MCF 10A (cell line): ENCODE data around the gene TMEM31. TPM values are rescaled to one million over a fixed set of nuclear protein-coding genes. Genes with fewer than 3 reads are reported as not detected.

ENCODE experiments used
- Bru-seq: library from RNA; stranded (reverse); fragments of 400-500 nt; gene quantifications from one replicate; lab custom pipeline; 2021; lab: Mats Ljungman, UMichigan
- BruChase-seq, 2 experiments: library from RNA; stranded (reverse); fragments of 400-500 nt; gene quantifications; one replicate each; lab custom pipeline; 2021; lab: Mats Ljungman, UMichigan
- BruUV-seq: library from RNA; stranded (reverse); fragments of 400-500 nt; replicated peaks from 2 replicates; lab custom pipeline; 2021; lab: Mats Ljungman, UMichigan
- CTCF ChIA-PET: fragments of 300-600 bp; sonication (Branson Sonifier 250); formaldehyde crosslinking; extraction: SDS; loops from one replicate; lab custom pipeline; 2021; ENCODE audit warnings: antibody characterized with exemption, inconsistent platforms; lab: Yijun Ruan, JAX
- POLR2A ChIA-PET: fragments of 300-600, 350-650 bp; sonication (Branson Sonifier 250); formaldehyde crosslinking; extraction: SDS; loops from one replicate; lab custom pipeline; 2020; ENCODE audit warnings: antibody characterized with exemption, inconsistent platforms; lab: Yijun Ruan, JAX
- DNase-seq: peaks from one replicate; pipeline ENCODE4 v3.0.0-alpha.2; 2018; ENCODE audit not compliant: unreplicated experiment
- H3K27ac Mint-ChIP-seq: one replicate; pipeline ENCODE4 v1.8.0; 2022; ENCODE audit warnings: mild to moderate bottlenecking, low read depth, mixed read lengths; ENCODE audit not compliant: unreplicated experiment
- H3K27me3 Mint-ChIP-seq: one replicate; pipeline ENCODE4 v1.8.0; 2022; ENCODE audit warnings: mixed read lengths; ENCODE audit not compliant: insufficient read depth, unreplicated experiment
- H3K36me3 Mint-ChIP-seq: one replicate; pipeline ENCODE4 v1.8.0; 2022; ENCODE audit warnings: mild to moderate bottlenecking, moderate library complexity, mixed read lengths; ENCODE audit not compliant: insufficient read depth, unreplicated experiment
- H3K4me1 Mint-ChIP-seq: one replicate; pipeline ENCODE4 v1.8.0; 2022; ENCODE audit warnings: mixed read lengths; ENCODE audit not compliant: insufficient read depth, unreplicated experiment
- H3K4me3 Mint-ChIP-seq: one replicate; pipeline ENCODE4 v1.8.0; 2022; ENCODE audit warnings: mild to moderate bottlenecking, moderate library complexity, mixed read lengths; ENCODE audit not compliant: unreplicated experiment
- H3K9me3 Mint-ChIP-seq: one replicate; pipeline ENCODE4 v1.8.0; 2022; ENCODE audit warnings: mixed read lengths; ENCODE audit not compliant: unreplicated experiment
- intact Hi-C: fragments of 100-400 bp; cut with micrococcal nuclease; formaldehyde crosslinking; loops from 2 replicates; pipeline ENCODE4 v1.14.1; 2022
- long read RNA-seq: library from polyadenylated mRNA; stranded (forward); transcript quantifications from one replicate; pipeline ENCODE4 v2.0.0, GENCODE V29; 2022
- total RNA-seq: library from RNA; stranded (reverse); gene quantifications from 2 replicates; pipeline ENCODE4 v1.2.3, GENCODE V29; 2022
- TF ChIP-seq, protein P1 (sequence below): fragments of 200-600 bp; IDR thresholded peaks from one replicate; pipeline ENCODE4 v1.8.0; 2022; ENCODE audit warnings: antibody characterized with exemption, mild to moderate bottlenecking; ENCODE audit not compliant: unreplicated experiment

Gene TMEM31, protein sequence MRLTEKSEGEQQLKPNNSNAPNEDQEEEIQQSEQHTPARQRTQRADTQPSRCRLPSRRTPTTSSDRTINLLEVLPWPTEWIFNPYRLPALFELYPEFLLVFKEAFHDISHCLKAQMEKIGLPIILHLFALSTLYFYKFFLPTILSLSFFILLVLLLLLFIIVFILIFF
- total RNA-seq, result not detected in 2 replicates
- not detected for Bru-seq, nascent RNA
- BruChase-seq, experiment 1, labeled RNA remaining after a 6-hour chase, result percentile 34 among the genes with signal in this experiment
- BruChase-seq, experiment 2, labeled RNA remaining after a 2-hour chase, result percentile 28 among the genes with signal in this experiment
- long read RNA-seq, result 0 reads

DNA sequence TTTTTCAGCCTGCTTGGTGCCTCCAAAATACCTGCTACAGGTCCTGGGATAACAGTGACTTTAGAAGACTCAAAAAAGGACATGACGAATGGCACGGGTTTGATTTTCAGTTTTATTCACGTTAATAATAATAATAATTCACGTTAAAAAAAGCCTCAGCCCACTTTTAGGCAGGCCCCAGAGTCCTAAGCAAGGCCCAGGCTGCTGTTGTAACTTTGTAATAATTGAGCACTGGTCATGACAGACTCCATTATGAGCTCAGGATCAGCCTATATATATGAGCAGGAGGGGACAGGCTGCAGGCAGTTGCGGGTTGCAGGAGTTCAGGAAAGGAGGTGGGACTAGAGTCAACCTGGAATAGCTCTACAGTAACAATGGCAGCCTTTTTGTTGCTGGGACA is at the start of gene TMEM31:
Gene TMEM31 (plus strand): TSS at position 301 of the 400 bp plus-strand sequence. CDS start 1,350 bp downstream, outside the sequence.
- Mint-ChIP-seq H3K4me3 (no peak within 1 kb of the TSS), H3K27me3 (peaks cover 69% of the 10 kb centered on the region), H3K36me3 (no peaks in the 10 kb centered on the region), H3K27ac (no peak within 1 kb of the TSS), H3K4me1 (peaks cover 5% of the 10 kb centered on the region), H3K9me3 (no peaks in the 10 kb centered on the region)
- no TSS peak for BruUV-seq
- CTCF ChIA-PET, result interaction anchor here (0.7 to 3.6 kb wide), 11 partner anchors 8 to 787 kb away, joined by 3 to 32 read pairs (median 4); no protein-coding TSS in a partner anchor
- intact Hi-C loops, result loop anchor here (1.0 kb wide), 1 partner anchor 64 kb away; no protein-coding TSS in a partner anchor
- POLR2A ChIA-PET, result no interaction called here
- TF ChIP-seq, protein P1, sequence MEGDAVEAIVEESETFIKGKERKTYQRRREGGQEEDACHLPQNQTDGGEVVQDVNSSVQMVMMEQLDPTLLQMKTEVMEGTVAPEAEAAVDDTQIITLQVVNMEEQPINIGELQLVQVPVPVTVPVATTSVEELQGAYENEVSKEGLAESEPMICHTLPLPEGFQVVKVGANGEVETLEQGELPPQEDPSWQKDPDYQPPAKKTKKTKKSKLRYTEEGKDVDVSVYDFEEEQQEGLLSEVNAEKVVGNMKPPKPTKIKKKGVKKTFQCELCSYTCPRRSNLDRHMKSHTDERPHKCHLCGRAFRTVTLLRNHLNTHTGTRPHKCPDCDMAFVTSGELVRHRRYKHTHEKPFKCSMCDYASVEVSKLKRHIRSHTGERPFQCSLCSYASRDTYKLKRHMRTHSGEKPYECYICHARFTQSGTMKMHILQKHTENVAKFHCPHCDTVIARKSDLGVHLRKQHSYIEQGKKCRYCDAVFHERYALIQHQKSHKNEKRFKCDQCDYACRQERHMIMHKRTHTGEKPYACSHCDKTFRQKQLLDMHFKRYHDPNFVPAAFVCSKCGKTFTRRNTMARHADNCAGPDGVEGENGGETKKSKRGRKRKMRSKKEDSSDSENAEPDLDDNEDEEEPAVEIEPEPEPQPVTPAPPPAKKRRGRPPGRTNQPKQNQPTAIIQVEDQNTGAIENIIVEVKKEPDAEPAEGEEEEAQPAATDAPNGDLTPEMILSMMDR, result no peak
- no peak for DNase-seq

DNA sequence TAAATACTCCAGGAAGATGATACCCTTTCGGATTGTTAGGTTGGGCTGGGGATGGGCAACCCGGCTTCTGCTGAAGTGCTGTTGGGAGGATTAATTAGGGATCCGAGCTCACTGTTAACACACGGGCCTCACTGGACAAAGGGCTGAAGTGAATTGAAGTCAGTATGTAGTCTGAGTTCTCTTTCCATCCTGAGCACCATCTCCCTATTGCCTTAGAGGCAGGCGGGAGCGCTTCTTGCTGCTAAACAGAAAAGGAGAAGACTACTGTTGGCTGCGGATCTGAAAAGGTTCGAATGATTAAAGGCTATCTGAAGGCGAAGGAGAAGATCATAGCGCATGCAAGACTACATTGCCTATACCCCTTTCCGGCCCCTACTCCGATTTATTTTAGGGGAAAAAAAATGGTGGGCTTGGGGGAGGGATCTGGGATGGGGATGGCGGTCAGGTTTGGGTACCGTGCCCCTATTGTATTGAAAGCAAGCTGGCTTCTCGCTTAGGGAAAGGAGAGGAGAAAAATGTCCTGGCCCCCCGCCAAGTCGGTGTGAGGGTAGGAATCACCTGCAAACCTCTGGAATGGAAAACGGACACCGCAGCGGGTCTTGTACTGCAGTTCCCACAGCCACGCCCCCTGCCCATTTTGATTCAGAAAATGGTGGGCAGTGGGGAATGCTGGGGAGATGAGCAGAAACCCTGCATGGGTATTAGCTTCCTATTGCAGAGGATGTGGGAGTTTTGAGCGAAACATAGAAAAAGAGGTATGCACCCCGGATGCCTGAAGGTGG is 46.5 kb upstream of the TMEM31 start:
- ChIA-PET CTCF (interaction anchor here (0.6 kb wide), 1 partner anchor 176 kb away, joined by 6 read pairs; no protein-coding TSS in a partner anchor), POLR2A (no interaction called here)
- Mint-ChIP-seq H3K27ac (no peak overlapping the region), H3K36me3 (no peaks in the 10 kb centered on the region), H3K4me3 (no peak overlapping the region), H3K9me3 (peaks cover 12% of the 10 kb centered on the region), H3K4me1 (no peaks in the 10 kb centered on the region), H3K27me3 (peaks cover 68% of the 10 kb centered on the region)
- DNase-seq, result no peak
- intact Hi-C loops, result no loop called here
- no TSS peak for BruUV-seq
- TF ChIP-seq, protein P1, result no peak

DNA sequence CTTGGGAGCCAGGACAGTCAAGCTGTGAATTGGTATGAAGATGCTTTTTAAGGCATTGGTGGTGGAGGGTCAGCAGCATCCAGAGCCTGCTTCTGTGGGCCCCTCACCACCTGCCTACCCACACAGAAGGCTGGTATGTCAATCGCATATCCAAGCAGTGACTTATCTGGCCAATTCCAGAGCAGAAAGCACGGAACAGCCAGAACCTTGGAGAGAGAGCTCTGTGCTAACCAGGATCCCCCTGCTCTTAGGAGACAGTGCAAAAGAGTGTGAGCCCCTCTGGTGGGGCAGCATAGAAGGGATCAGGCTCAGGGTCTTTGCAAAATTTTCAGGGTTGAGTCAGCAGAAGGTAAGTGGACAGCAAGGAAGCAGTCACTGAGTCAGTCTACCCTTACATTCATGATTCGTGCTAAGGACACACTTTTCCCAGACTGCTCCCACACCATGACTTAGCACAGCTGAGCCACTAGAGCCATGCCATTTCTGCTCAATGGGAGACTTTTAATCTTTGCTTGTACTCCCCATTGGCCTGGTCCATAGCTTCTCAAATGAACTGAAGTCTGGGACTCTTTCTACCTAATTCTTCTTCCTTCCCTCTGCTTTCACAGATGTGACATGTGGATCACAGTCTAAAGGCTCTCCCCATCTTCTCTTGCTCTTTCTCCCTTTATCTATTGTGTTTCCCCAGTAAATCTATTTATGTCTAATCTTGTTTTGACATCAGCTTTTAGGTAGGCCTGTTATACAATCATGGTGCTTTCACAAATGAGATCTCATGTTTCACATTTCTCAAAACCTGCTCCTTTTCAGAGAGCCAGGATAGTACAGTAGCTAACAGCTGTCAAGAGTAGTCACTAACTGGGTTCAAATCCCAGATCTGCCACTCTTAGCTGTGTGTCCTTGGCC is 44.3 kb upstream of the TMEM31 start:
- H3K27ac Mint-ChIP-seq, result no peak overlapping the region
- H3K4me1 Mint-ChIP-seq, result no peaks in the 10 kb centered on the region
- TF ChIP-seq, protein P1, result no peak
- ChIA-PET CTCF (interaction anchor here (0.6 to 1.2 kb wide), 5 partner anchors 19 to 178 kb away, joined by 3 to 6 read pairs (median 4); partner anchors contain the start of gene MORF4L2), POLR2A (interaction anchor here (0.6 to 1.2 kb wide), 3 partner anchors 8 to 398 kb away, joined by 3 to 4 read pairs (median 3); no protein-coding TSS in a partner anchor)
- intact Hi-C loops, result no loop called here
- BruUV-seq, result no TSS peak
- no peak overlapping the region for H3K4me3 Mint-ChIP-seq
- no peaks in the 10 kb centered on the region for H3K9me3 Mint-ChIP-seq
- H3K36me3 Mint-ChIP-seq, result no peaks in the 10 kb centered on the region
- peaks cover 62% of the 10 kb centered on the region for H3K27me3 Mint-ChIP-seq
- no peak for DNase-seq
